Mesothelial cell of epicardium (in vitro differentiated cells): ENCODE results near the gene MATN1. TPM values are rescaled to one million over a fixed set of nuclear protein-coding genes. Genes with fewer than 3 reads are reported as not detected.

Source experiments
- DNase-seq, 2 experiments: peaks; one replicate each; pipeline ENCODE4 v3.0.0; 2021; ENCODE audit warnings: low spot score in 2 of 2; ENCODE audit not compliant: unreplicated experiment in 2 of 2
- H3K27ac Mint-ChIP-seq: 2 replicates; pipeline ENCODE4 v1.8.0; 2021; ENCODE audit warnings: mixed read lengths
- H3K27me3 Mint-ChIP-seq: 2 replicates; pipeline ENCODE4 v1.8.0; 2021; ENCODE audit warnings: low read depth, mixed read lengths
- H3K36me3 Mint-ChIP-seq: 2 replicates; pipeline ENCODE4 v1.8.0; 2021; ENCODE audit warnings: mixed read lengths
- H3K4me1 Mint-ChIP-seq: 2 replicates; pipeline ENCODE4 v1.8.0; 2021; ENCODE audit warnings: mixed read lengths
- H3K4me3 Mint-ChIP-seq: 2 replicates; pipeline ENCODE4 v1.8.0; 2021; ENCODE audit warnings: mild to moderate bottlenecking, moderate library complexity, mixed read lengths
- H3K9me3 Mint-ChIP-seq: 2 replicates; pipeline ENCODE4 v1.8.0; 2021; ENCODE audit warnings: mixed read lengths
- total RNA-seq: library from RNA; stranded (reverse); gene quantifications from 3 replicates; pipeline ENCODE4 v1.2.1, GENCODE V29; 2021
- TF ChIP-seq, protein P1 (sequence below): fragments of 200-600 bp; sonication (generic); IDR thresholded peaks from one replicate; pipeline ENCODE4 v1.5.0; 2021; ENCODE audit warnings: antibody characterized with exemption; ENCODE audit not compliant: unreplicated experiment

Gene MATN1
- total RNA-seq, 1 donor from 2014 or later = 5.6 TPM

DNA sequence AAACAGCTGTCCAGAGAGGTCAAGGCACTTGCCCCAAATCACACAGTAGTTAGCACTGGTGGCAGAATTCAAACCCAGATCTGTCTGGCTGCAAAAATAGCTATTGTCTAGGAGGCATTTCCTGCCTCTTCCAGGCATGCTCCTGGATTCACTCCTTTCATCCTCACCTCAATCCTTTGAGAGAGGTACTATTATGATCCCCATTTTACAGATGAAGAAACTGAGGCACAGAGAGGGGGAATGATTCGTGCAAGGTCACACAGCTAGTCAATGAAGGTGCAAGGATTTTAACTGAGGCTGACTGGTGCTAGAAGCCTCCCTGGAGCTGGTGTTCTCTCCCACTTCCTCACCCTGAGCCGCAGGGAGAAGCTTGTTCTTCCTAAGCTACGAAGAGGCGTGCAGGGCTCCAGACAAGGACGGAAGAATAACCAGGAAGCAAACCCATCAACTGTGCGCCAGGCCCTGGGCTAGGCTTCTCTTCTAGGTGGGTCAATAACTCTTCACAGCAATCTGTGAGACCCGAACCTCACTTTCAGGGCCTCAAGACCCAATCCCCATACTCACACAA, 34.8 kb upstream of the MATN1 start:
- Mint-ChIP-seq H3K27ac (no peak overlapping the region), H3K36me3 (no peaks in the 10 kb centered on the region), H3K4me3 (no peak overlapping the region), H3K27me3 (no peaks in the 10 kb centered on the region), H3K4me1 (peaks cover 4% of the 10 kb centered on the region), H3K9me3 (no peaks in the 10 kb centered on the region)
- TF ChIP-seq, protein P1, sequence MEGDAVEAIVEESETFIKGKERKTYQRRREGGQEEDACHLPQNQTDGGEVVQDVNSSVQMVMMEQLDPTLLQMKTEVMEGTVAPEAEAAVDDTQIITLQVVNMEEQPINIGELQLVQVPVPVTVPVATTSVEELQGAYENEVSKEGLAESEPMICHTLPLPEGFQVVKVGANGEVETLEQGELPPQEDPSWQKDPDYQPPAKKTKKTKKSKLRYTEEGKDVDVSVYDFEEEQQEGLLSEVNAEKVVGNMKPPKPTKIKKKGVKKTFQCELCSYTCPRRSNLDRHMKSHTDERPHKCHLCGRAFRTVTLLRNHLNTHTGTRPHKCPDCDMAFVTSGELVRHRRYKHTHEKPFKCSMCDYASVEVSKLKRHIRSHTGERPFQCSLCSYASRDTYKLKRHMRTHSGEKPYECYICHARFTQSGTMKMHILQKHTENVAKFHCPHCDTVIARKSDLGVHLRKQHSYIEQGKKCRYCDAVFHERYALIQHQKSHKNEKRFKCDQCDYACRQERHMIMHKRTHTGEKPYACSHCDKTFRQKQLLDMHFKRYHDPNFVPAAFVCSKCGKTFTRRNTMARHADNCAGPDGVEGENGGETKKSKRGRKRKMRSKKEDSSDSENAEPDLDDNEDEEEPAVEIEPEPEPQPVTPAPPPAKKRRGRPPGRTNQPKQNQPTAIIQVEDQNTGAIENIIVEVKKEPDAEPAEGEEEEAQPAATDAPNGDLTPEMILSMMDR = no peak
- no peak for DNase-seq

DNA sequence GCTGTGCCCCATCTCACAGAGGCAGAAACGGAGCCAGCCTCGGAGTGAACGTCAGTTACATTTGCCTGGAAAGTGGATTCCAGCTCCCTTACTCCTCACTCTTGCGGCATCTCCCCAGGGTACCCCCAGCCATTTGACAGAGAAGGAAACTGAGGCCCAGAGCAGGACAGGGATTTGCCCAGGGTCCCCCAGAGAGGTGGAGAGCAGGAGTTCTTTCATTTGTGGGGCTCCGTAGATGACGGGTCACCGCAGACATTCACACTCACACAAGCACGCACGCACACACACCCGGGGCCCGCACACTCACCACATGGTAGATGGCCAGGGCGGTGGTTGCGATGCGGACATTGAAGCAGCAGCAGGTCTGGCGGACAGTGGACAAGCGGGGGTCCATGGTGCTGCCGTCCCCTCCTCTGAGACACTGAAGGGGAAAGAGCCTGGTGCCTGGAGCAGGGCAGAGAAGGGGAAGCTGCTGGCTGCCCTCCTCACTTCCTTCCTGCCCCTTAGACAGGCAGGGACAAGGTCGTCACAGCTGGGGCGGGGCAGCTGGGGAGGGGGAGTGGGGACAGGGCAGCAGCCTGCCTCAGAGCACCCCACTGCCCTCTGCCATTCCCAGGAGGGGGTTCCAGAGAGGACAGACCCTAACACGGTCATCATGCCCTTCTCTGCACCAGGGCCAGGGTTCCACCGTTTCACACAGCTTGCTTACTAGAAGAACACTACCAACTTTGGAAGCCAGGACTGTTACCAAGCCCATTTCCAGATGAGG, 34.2 kb upstream of the MATN1 start, which contains the start of gene LAPTM5:
TSS of gene LAPTM5 (minus strand) at position 423 of the 769 bp plus-strand sequence. CDS start at position 394, 29 bp downstream.
- H3K4me1 Mint-ChIP-seq = peaks cover 6% of the 10 kb centered on the region
- DNase-seq = no peak
- TF ChIP-seq, protein P1 = no peak
- H3K27ac Mint-ChIP-seq = peak within 1 kb of the TSS; percentile 16
- no peaks in the 10 kb centered on the region for H3K27me3 Mint-ChIP-seq
- no peak within 1 kb of the TSS for H3K4me3 Mint-ChIP-seq
- H3K9me3 Mint-ChIP-seq = no peaks in the 10 kb centered on the region
- H3K36me3 Mint-ChIP-seq = no peaks in the 10 kb centered on the region

DNA sequence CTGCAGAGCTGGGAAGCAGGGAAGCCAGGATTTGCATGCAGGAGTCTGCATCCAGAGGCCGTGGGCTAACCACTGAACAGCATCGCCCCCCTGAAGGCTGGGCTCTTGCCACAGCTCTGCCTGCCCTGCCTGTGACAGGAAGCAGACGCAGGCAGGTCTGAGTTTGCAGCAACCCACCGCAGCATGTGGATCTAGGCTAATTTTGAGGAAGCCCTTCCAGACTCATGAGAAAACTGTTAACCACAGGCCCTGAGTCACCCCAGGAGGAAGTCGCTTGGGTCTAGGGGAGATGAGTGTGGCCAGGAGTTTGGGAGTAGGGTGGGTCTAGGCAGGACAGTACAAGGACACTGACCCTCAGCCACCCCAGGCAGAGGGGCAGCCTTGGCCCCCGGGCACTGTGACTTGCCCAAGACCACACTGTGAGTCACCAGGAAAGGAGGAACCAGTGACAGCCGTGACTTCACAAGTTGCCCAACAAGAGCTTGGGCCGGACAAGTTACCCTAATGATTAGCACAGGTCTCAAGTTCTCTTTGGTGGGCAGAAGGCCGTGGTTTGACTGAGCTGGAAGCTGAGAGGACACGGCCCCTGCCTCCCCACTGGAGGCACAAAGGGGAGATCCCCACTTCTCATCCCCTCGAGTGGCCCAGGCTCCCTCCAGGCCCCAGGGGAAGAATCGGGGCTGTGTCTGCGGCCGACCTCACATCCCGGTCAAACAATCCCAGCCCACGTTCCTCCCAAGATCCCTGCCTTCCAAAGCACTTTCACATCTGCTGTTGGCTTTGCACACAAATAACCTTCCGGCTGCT, 33.4 kb upstream of the MATN1 start:
- Mint-ChIP-seq H3K4me3 (no peak overlapping the region), H3K27ac (no peak overlapping the region), H3K4me1 (peaks cover 11% of the 10 kb centered on the region), H3K9me3 (no peaks in the 10 kb centered on the region), H3K36me3 (no peaks in the 10 kb centered on the region), H3K27me3 (no peaks in the 10 kb centered on the region)
- no peak for DNase-seq
- TF ChIP-seq, protein P1 = no peak

DNA sequence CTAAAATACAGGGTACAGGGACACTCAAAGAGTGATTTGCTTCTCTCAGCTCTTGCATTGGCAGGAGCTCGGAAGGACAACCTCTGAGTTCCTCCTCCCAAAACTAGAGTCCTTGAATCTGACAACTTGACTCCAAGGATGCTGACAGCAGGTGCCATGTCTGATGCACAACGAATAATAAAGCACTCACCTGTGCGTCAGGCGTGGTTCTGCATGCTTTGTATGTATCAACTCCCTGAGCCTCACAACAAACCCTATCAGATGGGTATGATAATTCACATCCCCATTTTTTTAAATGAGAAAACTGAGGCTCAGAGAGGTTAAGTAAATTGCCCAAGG, 32.8 kb upstream of the MATN1 start:
- no peaks in the 10 kb centered on the region for H3K36me3 Mint-ChIP-seq
- TF ChIP-seq, protein P1 = no peak
- peaks cover 11% of the 10 kb centered on the region for H3K4me1 Mint-ChIP-seq
- DNase-seq = no peak
- H3K9me3 Mint-ChIP-seq = no peaks in the 10 kb centered on the region
- H3K4me3 Mint-ChIP-seq = no peak overlapping the region
- H3K27me3 Mint-ChIP-seq = no peaks in the 10 kb centered on the region
- H3K27ac Mint-ChIP-seq = no peak overlapping the region

DNA sequence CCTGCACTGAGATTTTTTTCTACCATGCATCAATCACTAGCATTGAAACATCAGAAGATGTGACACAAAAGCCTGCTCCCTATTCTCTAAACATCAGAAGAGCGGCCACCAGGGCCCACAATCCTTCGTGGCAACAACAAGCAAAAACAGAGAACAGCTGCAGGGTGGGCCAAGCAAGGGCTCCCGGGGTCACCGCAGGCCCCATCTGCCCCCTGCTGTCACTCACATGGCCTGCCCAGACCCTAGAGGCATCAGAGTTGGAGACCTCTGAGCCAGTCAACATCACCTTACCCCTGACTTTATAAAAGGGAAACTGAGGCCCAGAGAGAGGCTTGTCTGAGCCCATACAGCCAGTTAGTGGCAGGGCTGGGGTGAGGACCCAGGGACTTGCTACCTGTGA, 32.4 kb upstream of the MATN1 start:
- TF ChIP-seq, protein P1 = no peak
- Mint-ChIP-seq H3K4me1 (peaks cover 11% of the 10 kb centered on the region), H3K27ac (no peak overlapping the region), H3K36me3 (no peaks in the 10 kb centered on the region), H3K27me3 (no peaks in the 10 kb centered on the region), H3K4me3 (no peak overlapping the region), H3K9me3 (no peaks in the 10 kb centered on the region)
- DNase-seq = no peak
